ENCODE results near the gene HLCS.
"Not testable (repeated sequence)": the region's sequence is repeated elsewhere in the genome, so short reads cannot be mapped to it uniquely, and the experiment has no call there.

The HLCS gene

GRCh38 chr21:36847189-36847588 lies 119.3 kb downstream of the HLCS start:
- no peak for DNase-seq (ENCODE audit: low read depth)

DNA sequence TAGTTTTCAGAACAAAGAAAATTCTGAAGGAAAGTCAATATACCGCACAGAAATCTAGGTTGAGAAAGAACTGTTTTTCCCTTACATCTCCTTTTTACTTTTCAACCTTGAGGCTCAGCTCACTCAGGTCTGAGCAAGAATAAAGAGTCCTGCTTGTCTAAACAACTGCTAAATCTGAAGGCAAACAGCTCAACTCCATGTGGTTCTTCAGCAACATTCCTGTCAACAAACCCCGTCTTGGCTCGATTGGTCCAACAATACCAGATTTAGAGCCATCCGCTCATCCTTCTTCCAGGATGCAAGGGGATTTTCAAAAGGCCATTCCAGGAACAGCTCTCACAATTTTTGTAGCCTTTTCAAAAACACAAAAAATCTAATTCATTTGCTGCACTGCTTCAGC lies 119.8 kb downstream of the HLCS start:
- DNase-seq (ENCODE audit: low read depth) = no peak

- DNase-seq (ENCODE audit: low read depth) = no peak
These were observed 120.7 kb downstream of the HLCS start for GRCh38 chr21:36845790-36846189.

DNA sequence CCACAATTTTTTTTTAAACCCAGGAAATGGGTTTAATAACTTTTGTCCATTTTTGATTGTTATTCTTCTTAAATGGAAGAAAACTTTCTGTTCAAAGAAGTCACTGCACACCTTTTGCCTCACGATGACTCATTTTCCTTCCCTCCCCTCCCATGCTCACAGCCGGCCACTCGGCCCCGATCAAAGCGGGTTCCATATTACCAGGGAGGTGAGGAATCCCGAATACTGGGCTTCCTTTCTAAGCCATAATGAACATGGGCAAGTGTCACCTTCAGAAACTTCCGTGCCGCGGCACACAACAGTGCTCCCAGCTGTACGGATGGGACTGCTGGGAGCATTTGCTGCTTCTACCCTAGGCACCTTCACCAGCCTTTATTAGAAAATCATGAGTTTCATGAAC lies 121.4 kb downstream of the HLCS start:
- no peak for DNase-seq (ENCODE audit: low read depth)

DNA sequence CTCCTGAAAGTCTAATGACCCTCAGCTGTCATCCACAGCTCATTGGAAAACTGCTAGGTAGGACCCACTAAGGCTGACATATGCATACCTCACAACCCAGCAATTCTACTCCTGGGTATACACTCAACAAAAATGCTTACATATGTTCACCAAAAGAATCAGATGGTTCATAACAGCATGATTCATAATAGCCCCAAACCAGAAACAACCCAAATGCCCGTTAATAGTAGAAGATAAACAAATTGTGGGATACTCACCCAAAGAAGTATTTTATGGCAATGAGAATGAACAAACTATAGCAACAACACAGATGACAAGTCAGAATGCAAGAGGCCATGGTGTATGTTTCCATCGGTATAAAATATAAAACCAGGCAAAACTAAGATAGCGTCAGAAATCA lies 124.6 kb downstream of the HLCS start:
- DNase-seq (ENCODE audit: low read depth) = no peak

- DNase-seq (ENCODE audit: low read depth) = no peak
These were observed 126.7 kb downstream of the HLCS start for GRCh38 chr21:36839735-36840134.

DNA sequence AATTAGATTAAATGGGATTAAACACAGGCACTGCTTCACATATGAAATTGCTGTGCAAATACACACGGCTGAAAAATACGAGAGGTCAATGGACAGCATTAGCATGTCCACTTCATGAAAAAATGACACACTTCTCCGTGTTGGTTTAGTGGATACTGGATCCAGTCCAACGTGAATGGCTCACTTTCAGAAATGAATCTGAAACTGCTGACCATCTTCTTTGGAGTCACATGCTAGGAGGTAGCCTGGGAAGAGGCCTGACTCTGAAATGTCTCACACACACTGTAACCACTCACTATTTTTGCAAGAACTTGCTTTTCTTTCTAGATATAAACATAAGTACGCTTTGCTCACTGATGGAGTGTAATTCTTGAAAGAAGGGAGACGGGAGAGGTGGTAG lies 127.3 kb downstream of the HLCS start:
- no peak for DNase-seq (ENCODE audit: low read depth)

DNA sequence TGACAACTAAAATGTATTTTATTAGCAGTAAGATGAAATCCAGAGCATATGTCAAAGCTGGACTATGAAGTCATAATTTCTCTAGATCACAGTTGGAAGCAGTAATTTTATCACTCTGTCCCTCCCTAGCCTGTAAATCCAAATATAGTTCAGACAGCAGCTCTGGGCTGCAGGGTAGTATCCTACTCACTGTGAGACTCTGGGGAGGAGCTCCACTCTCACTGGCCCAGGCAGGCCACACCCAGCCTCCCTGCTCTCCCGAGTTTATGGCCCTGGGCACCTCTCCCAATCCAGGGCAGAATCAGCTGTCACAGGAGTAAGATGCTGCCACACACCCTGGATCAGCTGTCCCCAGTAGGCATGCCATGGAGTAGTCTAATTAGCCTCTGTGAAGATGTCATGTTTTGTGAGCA lies 131.1 kb downstream of the HLCS start:
- no peak for DNase-seq (ENCODE audit: low read depth)

DNA sequence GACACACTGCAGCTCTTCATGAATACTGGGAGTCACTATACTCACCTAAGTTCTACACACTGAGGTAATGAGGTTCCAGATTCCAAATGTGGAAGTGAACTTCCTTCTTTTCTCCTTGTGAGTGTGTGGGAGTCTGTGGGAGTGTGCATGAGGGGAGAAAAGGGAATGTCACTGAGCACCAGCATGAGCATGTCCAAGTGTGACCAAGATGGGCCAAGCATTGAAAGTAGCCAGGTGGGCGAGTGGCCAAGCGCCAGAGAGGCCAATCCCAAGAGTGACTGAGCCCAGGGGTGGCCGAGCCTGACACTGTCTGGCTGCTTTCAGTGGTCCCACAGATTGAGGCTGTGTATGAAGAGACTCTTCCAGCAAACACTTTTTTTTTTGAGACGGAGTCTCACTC lies 132.3 kb downstream of the HLCS start:
- no peak for DNase-seq (ENCODE audit: low read depth)

GRCh38 chr21:36830100-36830499 lies 136.4 kb downstream of the HLCS start:
- no peak for DNase-seq (ENCODE audit: low read depth)

GRCh38 chr21:36828891-36829515 lies 137.5 kb downstream of the HLCS start:
- DNase-seq (ENCODE audit: low read depth) = no peak

- DNase-seq (ENCODE audit: low read depth) = no peak
These were observed 138.3 kb downstream of the HLCS start for GRCh38 chr21:36828208-36828607.

- no peak for DNase-seq (ENCODE audit: low read depth)
These were observed 140.8 kb downstream of the HLCS start for GRCh38 chr21:36825658-36826057.

GRCh38 chr21:36821032-36821299 lies 145.5 kb downstream of the HLCS start:
- no peak for DNase-seq (ENCODE audit: low read depth)

DNA sequence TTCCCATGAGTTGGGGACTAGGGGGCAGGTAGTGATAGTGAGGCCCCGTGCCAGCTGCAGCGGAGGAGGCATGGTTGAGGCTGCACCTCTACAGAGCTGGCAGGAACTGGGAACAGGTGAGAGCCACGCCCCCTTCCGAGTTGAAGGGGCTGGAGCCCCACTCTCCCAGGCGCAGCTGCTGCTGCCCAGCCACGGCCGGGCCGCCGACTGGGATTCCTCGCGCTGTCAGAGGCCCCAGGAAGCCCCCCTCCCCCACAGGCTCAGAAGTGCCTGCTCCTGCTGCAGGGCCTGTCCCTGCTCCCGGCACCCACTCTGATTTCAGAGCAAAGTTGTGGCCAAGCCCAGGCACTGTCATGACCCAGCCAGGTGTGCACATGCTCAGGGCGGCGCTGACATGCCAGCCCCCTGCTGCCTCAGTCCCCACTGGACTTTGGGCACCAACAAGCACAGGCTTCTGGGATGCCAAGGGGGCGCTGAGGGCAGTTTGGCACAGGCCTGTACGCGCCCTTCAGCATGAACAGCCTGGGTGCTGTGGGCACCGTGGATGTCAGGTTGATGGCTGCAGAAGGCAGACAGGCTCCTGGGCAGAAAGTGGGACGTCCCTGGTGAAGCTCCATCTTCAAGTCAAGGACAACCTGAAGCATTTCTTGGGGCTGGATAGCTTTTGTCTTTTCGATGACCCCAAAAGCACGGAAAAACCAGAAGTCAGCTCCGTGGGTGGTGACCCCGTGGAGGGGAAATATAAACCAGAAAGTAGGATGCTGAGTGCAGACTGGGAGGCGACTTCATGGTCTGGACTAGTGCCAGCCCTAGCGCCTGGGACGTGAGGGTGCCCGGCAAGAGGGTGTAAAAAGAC lies 146.1 kb downstream of the HLCS start:
- no peak for DNase-seq (ENCODE audit: low read depth)

DNA sequence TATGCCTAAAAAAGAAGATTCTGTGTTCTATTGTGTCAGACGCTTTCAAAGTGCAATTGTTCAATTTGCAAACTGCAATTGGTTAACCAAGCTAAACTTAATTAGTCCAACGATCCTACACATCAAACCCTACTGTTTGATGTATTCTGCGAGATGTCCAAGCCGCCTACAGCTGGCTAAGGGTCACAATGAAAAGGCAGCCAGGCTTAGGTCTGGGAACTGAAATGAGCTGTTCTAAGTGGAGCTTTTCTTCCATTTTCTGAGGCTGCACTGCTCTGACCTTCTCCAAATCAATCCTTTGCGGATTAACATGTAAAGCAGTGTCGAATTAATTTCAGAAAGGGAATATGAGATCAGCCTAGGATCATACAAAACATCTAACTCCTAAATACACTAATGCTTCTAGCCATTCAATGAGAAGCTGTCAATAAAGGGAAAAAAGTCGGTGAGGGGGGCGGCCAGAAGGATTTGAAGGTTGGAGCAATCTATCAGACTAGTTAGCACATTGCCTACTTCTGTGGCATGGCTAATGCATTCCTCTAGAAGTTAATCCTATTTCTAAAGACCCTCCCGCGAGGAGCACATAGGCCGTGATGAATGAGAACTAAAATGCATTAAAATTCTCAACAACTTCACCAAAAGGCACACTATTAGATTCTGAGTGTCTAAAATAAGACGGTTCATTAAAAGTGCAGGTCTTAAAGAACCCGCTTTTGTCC lies 148.6 kb downstream of the HLCS start:
- no peak for DNase-seq (ENCODE audit: low read depth)

DNA sequence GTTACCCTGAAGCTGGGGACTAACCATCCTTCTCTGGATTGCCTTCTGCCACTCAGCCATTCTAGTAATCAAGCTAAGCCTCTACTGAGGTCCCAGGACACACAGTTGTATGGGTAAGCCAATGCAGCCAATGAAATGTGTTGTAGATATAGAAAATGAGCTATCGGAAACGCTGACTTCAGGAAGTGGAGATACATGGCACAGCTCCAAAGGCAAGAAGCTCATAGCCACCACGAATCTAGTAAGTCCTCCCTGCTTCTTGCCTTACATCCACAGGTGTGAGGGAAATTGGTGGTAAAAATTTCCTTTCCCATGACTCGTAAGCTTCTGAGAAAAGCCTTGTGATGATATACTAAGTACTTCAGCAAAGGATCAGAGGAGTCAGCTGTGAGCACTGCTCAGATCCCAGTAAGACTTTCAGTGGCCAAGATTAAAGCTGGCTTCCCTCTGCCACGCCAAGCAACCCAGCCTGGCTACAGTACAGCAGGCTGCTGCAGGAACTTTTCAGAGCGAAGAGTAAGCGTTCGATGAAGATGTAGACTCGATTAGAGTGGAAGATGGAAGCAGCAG lies 149.8 kb downstream of the HLCS start:
- no peak for DNase-seq (ENCODE audit: low read depth)

DNA sequence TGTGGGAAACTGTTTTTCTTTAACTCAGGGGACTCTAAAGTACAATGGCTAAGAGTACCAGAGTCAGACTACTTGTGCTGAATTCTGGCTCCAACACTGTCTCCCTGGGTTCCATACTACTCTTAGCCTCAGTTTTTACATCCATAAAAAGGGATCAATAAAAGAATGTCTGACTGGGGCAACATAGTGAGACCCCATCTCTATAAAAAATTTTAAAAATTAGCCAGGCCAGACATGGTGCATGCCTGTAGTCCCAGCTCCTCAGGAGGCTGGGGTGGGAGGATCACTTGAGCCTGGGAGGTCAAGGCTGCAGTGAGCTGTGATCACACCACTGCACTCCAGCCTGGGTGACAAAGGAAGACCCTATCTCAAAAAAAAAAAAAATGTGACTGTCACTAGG lies 150.4 kb downstream of the HLCS start:
- DNase-seq (ENCODE audit: low read depth) = not testable (repeated sequence)

GRCh38 chr21:36815284-36815683 lies 151.2 kb downstream of the HLCS start:
- DNase-seq (ENCODE audit: low read depth) = no peak

DNA sequence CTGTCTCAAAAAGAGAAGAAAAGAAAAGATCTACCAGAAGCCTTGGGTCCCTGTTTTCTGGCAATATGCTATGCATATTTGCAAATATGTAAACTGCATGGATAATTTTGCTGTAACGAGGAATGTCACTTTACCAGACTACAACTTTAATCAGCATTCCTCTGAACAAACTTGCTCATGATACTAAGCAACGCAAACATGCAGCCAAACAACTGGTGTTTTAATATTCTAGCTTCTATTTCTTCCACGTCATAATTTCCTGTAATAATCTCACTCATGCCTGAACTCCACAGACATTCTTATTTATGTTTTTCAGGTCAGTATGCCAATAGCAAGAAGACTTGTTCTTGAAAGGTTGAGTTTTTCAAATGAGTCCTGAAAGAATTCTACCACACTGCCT lies 153.4 kb downstream of the HLCS start:
- no peak for DNase-seq (ENCODE audit: low read depth)

DNA sequence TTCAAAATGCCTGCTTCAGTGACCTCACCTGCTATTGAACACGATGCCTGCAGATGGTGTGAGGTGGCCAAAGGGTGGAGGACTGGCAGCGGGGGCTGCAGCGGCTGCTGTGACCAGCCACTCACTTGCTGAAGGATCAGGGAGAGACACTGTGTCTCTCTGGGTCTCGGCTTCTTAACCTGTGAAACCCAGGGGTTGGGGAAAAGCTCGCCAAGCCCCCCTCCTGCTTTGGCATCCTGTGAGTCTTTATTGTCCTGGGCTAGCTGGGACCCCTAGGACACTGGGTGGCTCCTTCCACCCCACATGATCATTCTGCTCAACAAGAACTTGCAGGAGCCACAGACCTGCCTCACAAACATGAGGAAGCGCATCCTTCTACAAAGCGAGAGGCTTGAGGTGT lies 154.7 kb downstream of the HLCS start:
- no peak for DNase-seq (ENCODE audit: low read depth)

GRCh38 chr21:36810443-36810842 lies 156.0 kb downstream of the HLCS start:
- no peak for DNase-seq (ENCODE audit: low read depth)

- no peak for DNase-seq (ENCODE audit: low read depth)
These were observed 159.0 kb downstream of the HLCS start for GRCh38 chr21:36807422-36807928.
